GM12864 (cell line): Measurements from ENCODE around the gene TMEM86B.
"Not testable (repeated sequence)": the region's sequence is repeated elsewhere in the genome, so short reads cannot be mapped to it uniquely, and the experiment has no call there.

Source experiments
- DNase-seq: peaks from one replicate; pipeline ENCODE4 v3.0.0-alpha.2; 2011; ENCODE audit warnings: low read depth
- H3K4me3 ChIP-seq: 2 replicates; pipeline ENCODE4 v1.5.1; 2011; ENCODE audit warnings: mild to moderate bottlenecking, low read depth, low read length, control low read depth
- CTCF ChIP-seq: IDR thresholded peaks from 2 replicates; pipeline ENCODE4 v1.5.1; 2011; ENCODE audit warnings: low read depth, mild to moderate bottlenecking, moderate library complexity, low read length, control low read depth, inconsistent platforms; ENCODE audit errors: missing control alignments

Gene TMEM86B

GRCh38 chr19:55227241-55228014 is 1.1 kb downstream of the TMEM86B start:
- H3K4me3 ChIP-seq, result no peak overlapping the region
- DNase-seq, result no peak
- TF ChIP-seq CTCF, result no peak

GRCh38 chr19:55226788-55227187 is 1.8 kb downstream of the TMEM86B start:
- no peak for TF ChIP-seq CTCF
- no peak for DNase-seq

GRCh38 chr19:55226273-55226672 is 2.3 kb downstream of the TMEM86B start:
- TF ChIP-seq CTCF, result no peak
- DNase-seq, result no peak
- H3K4me3 ChIP-seq, result no peak overlapping the region

More at GRCh38 chr19:55226788-55227187, 1.8 kb downstream of the TMEM86B start:
- H3K4me3 ChIP-seq, result no peak overlapping the region

- H3K4me3 ChIP-seq, result no peak overlapping the region
- TF ChIP-seq CTCF, result no peak
- DNase-seq, result no peak
Observed at GRCh38 chr19:55225415-55225958, 3.1 kb downstream of the TMEM86B start.

- not testable (repeated sequence) for DNase-seq
Observed at GRCh38 chr19:55224679-55225414, 3.7 kb downstream of the TMEM86B start.

GRCh38 chr19:55224038-55224665 is 4.4 kb downstream of the TMEM86B start:
- DNase-seq, result no peak
- H3K4me3 ChIP-seq, result no peak overlapping the region
- TF ChIP-seq CTCF, result no peak

More at GRCh38 chr19:55224679-55225414, 3.7 kb downstream of the TMEM86B start:
- not testable (repeated sequence) for H3K4me3 ChIP-seq

GRCh38 chr19:55223291-55224037 is 5.1 kb downstream of the TMEM86B start:
- no peak for DNase-seq
- no peak for TF ChIP-seq CTCF
- H3K4me3 ChIP-seq, result no peak overlapping the region
